ENCODE measurements around the gene PTPRJ. TPM values are rescaled to one million over a fixed set of nuclear protein-coding genes. Genes with fewer than 3 reads are reported as not detected.

Gene PTPRJ
- total RNA-seq, 2 donors from 2014 or later = 26.5 to 37.4 TPM

DNA sequence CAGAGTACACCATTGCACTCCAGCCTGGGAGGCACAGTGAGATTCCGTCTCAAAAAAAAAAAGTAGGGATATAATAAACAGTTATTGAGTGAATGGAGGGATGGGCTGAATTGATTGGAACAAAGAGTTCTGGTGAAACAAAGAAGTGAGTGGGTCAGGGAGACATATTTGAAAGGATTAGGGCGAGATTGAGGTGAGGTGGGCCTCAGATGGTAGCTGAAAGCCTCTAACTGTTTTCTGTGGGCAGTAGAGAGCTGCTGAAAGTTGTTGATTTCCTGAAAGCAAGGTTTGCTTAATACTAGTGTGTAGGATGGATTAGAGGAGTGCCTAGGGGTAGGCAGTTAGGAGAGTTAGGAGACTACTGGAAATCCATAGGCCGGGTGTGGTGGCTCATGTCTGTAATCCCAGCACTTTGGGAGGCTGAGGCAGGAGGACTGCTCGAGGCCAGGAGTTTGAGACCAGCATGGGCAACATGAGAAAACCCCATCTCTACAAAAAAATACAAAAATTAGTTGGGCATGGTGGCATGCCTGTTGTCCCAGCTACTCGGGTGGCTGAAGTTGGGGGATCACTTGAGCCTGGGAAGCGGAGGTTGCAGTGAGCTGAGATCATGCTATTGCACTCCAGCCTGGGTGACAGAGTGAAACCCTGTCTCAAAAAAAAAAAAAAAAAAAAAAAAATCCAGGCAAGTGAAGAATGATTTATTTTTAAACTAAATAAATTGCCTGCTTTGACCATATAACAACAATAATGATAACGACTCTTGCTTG lies 41.4 kb upstream of the PTPRJ start:
- no peak overlapping the region for H3K4me3 Mint-ChIP-seq
- TF ChIP-seq, protein P1, sequence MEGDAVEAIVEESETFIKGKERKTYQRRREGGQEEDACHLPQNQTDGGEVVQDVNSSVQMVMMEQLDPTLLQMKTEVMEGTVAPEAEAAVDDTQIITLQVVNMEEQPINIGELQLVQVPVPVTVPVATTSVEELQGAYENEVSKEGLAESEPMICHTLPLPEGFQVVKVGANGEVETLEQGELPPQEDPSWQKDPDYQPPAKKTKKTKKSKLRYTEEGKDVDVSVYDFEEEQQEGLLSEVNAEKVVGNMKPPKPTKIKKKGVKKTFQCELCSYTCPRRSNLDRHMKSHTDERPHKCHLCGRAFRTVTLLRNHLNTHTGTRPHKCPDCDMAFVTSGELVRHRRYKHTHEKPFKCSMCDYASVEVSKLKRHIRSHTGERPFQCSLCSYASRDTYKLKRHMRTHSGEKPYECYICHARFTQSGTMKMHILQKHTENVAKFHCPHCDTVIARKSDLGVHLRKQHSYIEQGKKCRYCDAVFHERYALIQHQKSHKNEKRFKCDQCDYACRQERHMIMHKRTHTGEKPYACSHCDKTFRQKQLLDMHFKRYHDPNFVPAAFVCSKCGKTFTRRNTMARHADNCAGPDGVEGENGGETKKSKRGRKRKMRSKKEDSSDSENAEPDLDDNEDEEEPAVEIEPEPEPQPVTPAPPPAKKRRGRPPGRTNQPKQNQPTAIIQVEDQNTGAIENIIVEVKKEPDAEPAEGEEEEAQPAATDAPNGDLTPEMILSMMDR (conservative IDR thresholded peaks at IDR 0.05) = no peak
- no peak overlapping the region for H3K4me3 ChIP-seq (ENCODE audit: low read length)
- 87 to 95% methylated on average over 2 to 7 of the region's 7 CpGs for WGBS, 2 experiments (ENCODE audit: insufficient coverage in 1 of 2, insufficient read length in 1 of 2)
- DNase-seq = no peak
- H3K27me3 Mint-ChIP-seq (ENCODE audit: insufficient read depth) = no peaks in the 10 kb centered on the region
- H3K36me3 ChIP-seq (ENCODE audit: control insufficient read depth, insufficient read depth, low read length) = no peaks in the 10 kb centered on the region
- no peaks in the 10 kb centered on the region for H3K36me3 Mint-ChIP-seq (ENCODE audit: low read depth)
- no peak overlapping the region for H3K27ac ChIP-seq (ENCODE audit: low read depth, low read length)
- no peaks in the 10 kb centered on the region for H3K9me3 ChIP-seq (ENCODE audit: control insufficient read depth, low read length)
- H3K9me3 Mint-ChIP-seq = no peaks in the 10 kb centered on the region
- no peaks in the 10 kb centered on the region for H3K27me3 ChIP-seq (ENCODE audit: control insufficient read depth, insufficient read depth, low read length, poor library complexity, severe bottlenecking)
- H3K4me1 Mint-ChIP-seq = peaks cover 26% of the 10 kb centered on the region
- H3K27ac Mint-ChIP-seq = no peak overlapping the region
- peaks cover 11% of the 10 kb centered on the region for H3K4me1 ChIP-seq (ENCODE audit: control insufficient read depth, insufficient read depth, low read length)
- no peak overlapping the region for H3K9ac ChIP-seq (ENCODE audit: extremely low read depth, low read length, poor library complexity, severe bottlenecking)

DNA sequence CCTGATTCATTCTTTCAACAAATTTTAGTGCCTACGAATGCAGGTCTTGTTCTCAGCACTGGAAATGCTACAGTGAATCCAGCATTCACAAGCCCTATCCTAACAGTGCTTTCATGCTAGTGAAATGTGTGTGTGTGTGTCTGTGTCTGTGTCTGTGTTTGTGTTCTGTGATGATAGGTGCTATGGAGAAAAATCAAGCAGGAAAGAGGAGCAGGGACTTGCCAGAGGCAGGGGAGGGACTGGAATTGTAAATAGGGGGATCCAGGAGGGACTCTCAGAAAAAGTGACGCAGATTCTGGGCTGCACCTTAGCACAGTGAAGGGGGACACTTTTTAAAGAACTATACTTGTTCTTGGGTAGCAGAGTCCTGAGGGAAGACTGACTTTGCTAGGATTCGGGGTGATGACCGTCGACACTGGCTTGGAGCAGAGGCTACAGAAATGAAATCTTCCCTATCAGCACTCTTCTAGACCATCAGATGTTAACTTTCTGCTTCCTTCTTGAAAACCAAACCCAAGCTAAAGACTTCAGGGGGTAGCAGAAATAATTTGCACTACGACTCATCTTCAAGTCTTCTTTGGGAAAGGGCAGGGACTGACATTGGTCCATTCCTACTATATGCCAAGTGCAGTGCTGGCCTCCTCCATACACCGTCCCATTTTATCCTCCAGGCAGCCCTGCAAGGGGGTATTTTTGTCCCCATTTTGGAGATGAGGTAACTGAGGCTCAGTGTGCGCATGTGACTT lies 39.3 kb upstream of the PTPRJ start:
- Mint-ChIP-seq H3K9me3 (no peaks in the 10 kb centered on the region), H3K4me1 (peaks cover 39% of the 10 kb centered on the region), H3K27me3 (ENCODE audit: insufficient read depth) (no peaks in the 10 kb centered on the region), H3K36me3 (ENCODE audit: low read depth) (no peaks in the 10 kb centered on the region), H3K4me3 (no peak overlapping the region), H3K27ac (peak overlapping the region; percentile 27)
- TF ChIP-seq, protein P1 (conservative IDR thresholded peaks at IDR 0.05) = no peak
- H3K4me1 ChIP-seq (ENCODE audit: control insufficient read depth, insufficient read depth, low read length) = peaks cover 16% of the 10 kb centered on the region
- H3K9me3 ChIP-seq (ENCODE audit: control insufficient read depth, low read length) = no peaks in the 10 kb centered on the region
- no peak for DNase-seq
- H3K27me3 ChIP-seq (ENCODE audit: control insufficient read depth, insufficient read depth, low read length, poor library complexity, severe bottlenecking) = no peaks in the 10 kb centered on the region
- no peak overlapping the region for H3K9ac ChIP-seq (ENCODE audit: extremely low read depth, low read length, poor library complexity, severe bottlenecking)
- H3K36me3 ChIP-seq (ENCODE audit: control insufficient read depth, insufficient read depth, low read length) = no peaks in the 10 kb centered on the region
- 93 to 94% methylated on average over 7 to 8 of the region's 8 CpGs for WGBS, 2 experiments (ENCODE audit: insufficient coverage in 1 of 2, insufficient read length in 1 of 2)
- no peak overlapping the region for H3K4me3 ChIP-seq (ENCODE audit: low read length)
- no peak overlapping the region for H3K27ac ChIP-seq (ENCODE audit: low read depth, low read length)

DNA sequence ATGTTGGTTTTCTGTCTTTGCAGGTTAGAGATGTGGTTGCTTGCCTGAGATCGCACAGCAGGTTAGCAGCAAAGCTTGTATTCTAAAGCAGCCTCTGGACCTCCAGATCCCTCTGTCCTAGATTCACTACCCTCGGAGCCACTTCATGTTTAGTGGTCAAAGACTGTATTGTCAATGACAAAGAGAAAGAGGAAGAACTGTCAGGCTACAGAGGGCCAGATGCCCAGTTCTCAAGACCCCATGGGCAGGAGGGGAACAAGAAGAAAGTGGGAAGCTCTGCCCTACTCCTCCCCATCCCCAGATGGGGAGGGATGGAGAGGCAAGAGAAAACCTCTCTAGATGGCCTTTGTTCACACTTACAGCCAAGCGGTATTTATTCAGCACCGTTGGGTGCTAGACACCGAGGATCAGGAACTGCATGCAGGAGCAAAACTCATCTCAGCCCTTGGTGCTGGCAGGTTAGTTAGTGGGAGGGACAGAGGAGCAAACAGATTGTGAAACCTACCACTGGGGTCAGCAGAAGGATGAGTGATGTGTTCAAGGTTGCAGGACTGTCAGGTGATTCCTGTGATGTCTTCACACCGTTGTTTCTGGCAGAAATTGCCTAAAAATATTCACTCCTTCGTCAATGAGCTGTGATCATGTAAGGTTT lies 38.3 kb upstream of the PTPRJ start:
- 66 to 94% methylated on average over 5 to 7 of the region's 7 CpGs for WGBS, 2 experiments (ENCODE audit: insufficient coverage in 1 of 2, insufficient read length in 1 of 2)
- Histone ChIP-seq H3K4me3 (ENCODE audit: low read length) (no peak overlapping the region), H3K27ac (ENCODE audit: low read depth, low read length) (no peak overlapping the region), H3K9ac (ENCODE audit: extremely low read depth, low read length, poor library complexity, severe bottlenecking) (no peak overlapping the region), H3K9me3 (ENCODE audit: control insufficient read depth, low read length) (no peaks in the 10 kb centered on the region), H3K4me1 (ENCODE audit: control insufficient read depth, insufficient read depth, low read length) (peaks cover 20% of the 10 kb centered on the region), H3K27me3 (ENCODE audit: control insufficient read depth, insufficient read depth, low read length, poor library complexity, severe bottlenecking) (no peaks in the 10 kb centered on the region), H3K36me3 (ENCODE audit: control insufficient read depth, insufficient read depth, low read length) (no peaks in the 10 kb centered on the region)
- Mint-ChIP-seq H3K4me1 (peaks cover 46% of the 10 kb centered on the region), H3K27me3 (ENCODE audit: insufficient read depth) (no peaks in the 10 kb centered on the region), H3K36me3 (ENCODE audit: low read depth) (no peaks in the 10 kb centered on the region), H3K4me3 (peak overlapping the region; percentile 21), H3K9me3 (no peaks in the 10 kb centered on the region), H3K27ac (peak overlapping the region; percentile 85)
- DNase-seq = peak; percentile 66
- TF ChIP-seq, protein P1 (conservative IDR thresholded peaks at IDR 0.05) = peak; percentile 39

Measured in endodermal cell (in vitro differentiated cells).